K562 (cell line): ENCODE measurements around the gene ATXN1.

Experiments
- EZH2 ChIP-seq: IDR thresholded peaks from 2 replicates; pipeline ENCODE4 v1.6.1; 2012; ENCODE audit warnings: low read depth, mild to moderate bottlenecking, inconsistent platforms, low read length, borderline replicate concordance
- RBFOX2 ChIP-seq: fragments of 200-400 bp; formaldehyde crosslinking; IDR thresholded peaks from 2 replicates; pipeline ENCODE4 v1.6.1; 2017; ENCODE audit warnings: low read depth, mild to moderate bottlenecking, low read length, moderate library complexity
- TF ChIP-seq, protein P1 (sequence below): sonication (generic); formaldehyde crosslinking; IDR thresholded peaks from 2 replicates; pipeline ENCODE4 v1.8.1; 2023; ENCODE audit warnings: mild to moderate bottlenecking, missing genetic modification reagents, moderate library complexity

DNA sequence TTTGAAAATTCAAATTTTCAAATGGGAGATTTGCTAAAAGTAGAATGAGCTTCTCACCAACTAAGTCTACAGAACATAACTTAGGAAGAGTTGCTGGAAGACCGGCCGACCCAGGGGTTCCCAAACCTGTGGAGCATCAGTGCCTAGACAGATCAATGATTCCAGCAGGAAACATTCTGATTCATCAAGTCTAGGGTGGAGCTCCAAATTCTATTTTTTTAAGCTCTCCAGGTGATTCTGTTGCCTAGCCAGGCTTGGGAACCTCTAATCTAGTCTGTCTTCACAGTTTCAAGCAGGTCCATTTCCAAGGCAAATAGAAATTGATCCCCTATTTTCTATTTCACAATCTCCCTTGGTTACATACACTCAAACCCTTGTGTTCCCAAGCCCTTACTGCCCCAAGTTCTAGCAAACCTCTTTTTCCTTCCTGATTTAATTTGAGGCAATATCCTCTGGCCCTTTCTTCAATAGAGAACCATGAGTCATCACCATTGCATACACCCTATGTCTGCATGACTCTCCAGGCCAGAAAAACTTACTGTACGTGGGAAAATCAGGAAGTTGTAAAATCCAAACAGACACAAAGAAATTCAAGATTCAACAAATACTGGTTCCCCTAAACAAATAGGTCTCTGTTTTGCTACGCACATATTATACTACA, 8.9 kb downstream of the ATXN1 start:
- no peak for TF ChIP-seq RBFOX2
- TF ChIP-seq EZH2 = no peak
- TF ChIP-seq, protein P1, sequence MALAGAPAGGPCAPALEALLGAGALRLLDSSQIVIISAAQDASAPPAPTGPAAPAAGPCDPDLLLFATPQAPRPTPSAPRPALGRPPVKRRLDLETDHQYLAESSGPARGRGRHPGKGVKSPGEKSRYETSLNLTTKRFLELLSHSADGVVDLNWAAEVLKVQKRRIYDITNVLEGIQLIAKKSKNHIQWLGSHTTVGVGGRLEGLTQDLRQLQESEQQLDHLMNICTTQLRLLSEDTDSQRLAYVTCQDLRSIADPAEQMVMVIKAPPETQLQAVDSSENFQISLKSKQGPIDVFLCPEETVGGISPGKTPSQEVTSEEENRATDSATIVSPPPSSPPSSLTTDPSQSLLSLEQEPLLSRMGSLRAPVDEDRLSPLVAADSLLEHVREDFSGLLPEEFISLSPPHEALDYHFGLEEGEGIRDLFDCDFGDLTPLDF (CRISPR knock-in tag) = no peak
